ENCODE data around the gene UGT1A5.

DNA sequence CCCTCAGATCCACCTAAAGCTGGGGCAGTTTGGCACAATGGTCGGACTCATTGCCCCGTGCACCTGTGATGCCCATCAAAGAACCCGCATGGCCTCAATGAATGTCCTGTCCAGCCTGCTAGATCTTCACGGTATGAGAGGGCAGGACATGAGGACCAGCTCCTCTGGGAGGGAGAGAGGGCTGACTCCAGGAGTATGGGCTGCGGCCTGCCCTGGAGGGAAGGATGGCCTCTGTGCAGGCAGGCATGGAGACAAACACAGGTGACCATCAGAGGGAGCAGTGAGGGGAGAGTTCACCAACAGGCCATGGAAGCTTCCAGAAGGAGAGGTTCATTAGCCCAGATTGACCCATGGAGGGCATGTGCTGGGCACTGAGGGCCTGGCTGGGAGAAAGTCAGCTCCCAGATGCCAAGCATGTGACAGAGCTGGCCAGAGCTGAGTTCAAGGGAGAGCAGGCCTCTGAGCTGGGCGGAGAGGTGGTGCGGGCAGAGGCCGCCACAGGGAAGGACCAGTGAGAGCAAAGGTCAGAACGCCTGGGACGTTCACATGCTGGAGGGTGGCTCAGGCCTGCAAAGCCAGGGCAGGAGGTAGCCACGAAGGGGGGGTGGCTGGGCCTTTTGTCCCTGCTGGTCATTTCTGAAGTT, 105.4 kb downstream of the UGT1A5 start:
- no peak for TF ChIP-seq CTCF (IDR thresholded peaks at IDR 0.05; ENCODE audit: insufficient read depth, low read length, poor library complexity, severe bottlenecking)
- TF ChIP-seq EZH2phosphoT487 (conservative IDR thresholded peaks at IDR 0.05; ENCODE audit: low read length), result no peak

Data from SU-DHL-6 (cell line).